Neural crest cell (in vitro differentiated cells): ENCODE data around the gene SERTAD4. TPM values are rescaled to one million over a fixed set of nuclear protein-coding genes. Genes with fewer than 3 reads are reported as not detected.

Source experiments
- DNase-seq: peaks from one replicate; pipeline ENCODE4 v3.0.0; 2021; ENCODE audit warnings: low read depth, mixed read lengths, low spot score
- H3K27ac Mint-ChIP-seq: one replicate; pipeline ENCODE4 v1.8.0; 2021; ENCODE audit warnings: mild to moderate bottlenecking, mixed read lengths; ENCODE audit not compliant: unreplicated experiment
- H3K27me3 Mint-ChIP-seq: 2 replicates; pipeline ENCODE4 v1.8.0; 2021; ENCODE audit warnings: low read depth, mild to moderate bottlenecking, mixed read lengths
- H3K36me3 Mint-ChIP-seq: 2 replicates; pipeline ENCODE4 v1.8.0; 2021; ENCODE audit warnings: low read depth, mild to moderate bottlenecking, mixed read lengths
- H3K4me1 Mint-ChIP-seq: 2 replicates; pipeline ENCODE4 v1.8.0; 2021; ENCODE audit warnings: mixed read lengths
- H3K4me3 Mint-ChIP-seq: one replicate; pipeline ENCODE4 v1.8.0; 2021; ENCODE audit warnings: mild to moderate bottlenecking, mixed read lengths
- H3K9me3 Mint-ChIP-seq: 2 replicates; pipeline ENCODE4 v1.8.0; 2021; ENCODE audit warnings: mixed read lengths
- CTCF ChIP-seq: fragments of 200-600 bp; sonication (generic); conservative IDR thresholded peaks from 2 replicates; pipeline ENCODE4 v1.5.0; 2021; ENCODE audit warnings: antibody characterized with exemption, mild to moderate bottlenecking
- total RNA-seq: library from RNA; stranded (reverse); gene quantifications from 2 replicates; pipeline ENCODE4 v1.2.1, GENCODE V29; 2021

Gene SERTAD4
- total RNA-seq, 1 donor from 2014 or later, result 1.5 TPM

GRCh38 chr1:210291786-210292230 lies 59.2 kb downstream of the SERTAD4 start:
- peaks cover 29% of the 10 kb centered on the region for H3K4me1 Mint-ChIP-seq
- peak overlapping the region; percentile 56 for H3K4me3 Mint-ChIP-seq
- H3K9me3 Mint-ChIP-seq, result no peaks in the 10 kb centered on the region
- peaks cover 28% of the 10 kb centered on the region for H3K27me3 Mint-ChIP-seq
- DNase-seq, result no peak
- H3K36me3 Mint-ChIP-seq, result no peaks in the 10 kb centered on the region
- no peak for TF ChIP-seq CTCF
- H3K27ac Mint-ChIP-seq, result no peak overlapping the region

DNA sequence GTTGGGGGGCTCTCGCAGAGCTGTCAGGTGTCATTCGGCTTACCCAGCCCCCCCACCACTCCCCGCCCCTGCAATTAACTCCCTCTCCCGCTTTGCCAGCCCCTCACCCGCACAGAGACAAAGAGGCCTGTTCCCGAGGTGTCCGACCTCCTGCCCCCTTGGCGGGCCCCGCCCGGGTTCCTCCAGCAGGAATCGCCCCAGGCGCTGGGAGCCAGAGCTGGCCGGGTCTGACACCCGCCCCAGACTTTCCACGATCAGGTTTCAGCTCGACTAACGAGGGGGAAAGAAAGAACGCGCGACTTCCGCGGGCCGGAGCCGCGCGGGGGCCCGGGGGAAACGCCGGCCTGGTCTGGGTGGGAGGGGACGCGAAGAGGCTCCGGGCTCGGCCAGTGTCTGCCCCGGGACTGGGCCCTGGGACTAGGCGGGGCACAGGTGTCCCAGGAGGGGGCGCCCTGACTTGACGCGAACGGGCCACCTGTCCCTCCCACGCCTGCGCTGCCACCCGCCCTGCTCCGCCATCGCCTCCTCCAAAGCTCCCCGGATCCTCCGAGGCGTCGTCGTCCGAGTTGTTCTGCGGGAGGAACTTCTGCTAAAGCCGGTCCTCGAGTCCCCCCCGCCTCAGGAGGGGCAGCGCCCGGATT lies 59.8 kb downstream of the SERTAD4 start:
- no peak for TF ChIP-seq CTCF
- no peaks in the 10 kb centered on the region for H3K9me3 Mint-ChIP-seq
- H3K27me3 Mint-ChIP-seq, result peaks cover 28% of the 10 kb centered on the region
- H3K27ac Mint-ChIP-seq, result peak overlapping the region; percentile 46
- H3K36me3 Mint-ChIP-seq, result no peaks in the 10 kb centered on the region
- H3K4me3 Mint-ChIP-seq, result peak overlapping the region; percentile 79
- peak; percentile 60 for DNase-seq
- H3K4me1 Mint-ChIP-seq, result peaks cover 29% of the 10 kb centered on the region

- Mint-ChIP-seq H3K27ac (peak overlapping the region; percentile 46), H3K36me3 (no peaks in the 10 kb centered on the region), H3K4me3 (peak overlapping the region; percentile 79), H3K4me1 (peaks cover 33% of the 10 kb centered on the region), H3K27me3 (peaks cover 23% of the 10 kb centered on the region), H3K9me3 (no peaks in the 10 kb centered on the region)
- no peak for DNase-seq
- no peak for TF ChIP-seq CTCF
Observed at GRCh38 chr1:210293171-210293607, 60.6 kb downstream of the SERTAD4 start.

DNA sequence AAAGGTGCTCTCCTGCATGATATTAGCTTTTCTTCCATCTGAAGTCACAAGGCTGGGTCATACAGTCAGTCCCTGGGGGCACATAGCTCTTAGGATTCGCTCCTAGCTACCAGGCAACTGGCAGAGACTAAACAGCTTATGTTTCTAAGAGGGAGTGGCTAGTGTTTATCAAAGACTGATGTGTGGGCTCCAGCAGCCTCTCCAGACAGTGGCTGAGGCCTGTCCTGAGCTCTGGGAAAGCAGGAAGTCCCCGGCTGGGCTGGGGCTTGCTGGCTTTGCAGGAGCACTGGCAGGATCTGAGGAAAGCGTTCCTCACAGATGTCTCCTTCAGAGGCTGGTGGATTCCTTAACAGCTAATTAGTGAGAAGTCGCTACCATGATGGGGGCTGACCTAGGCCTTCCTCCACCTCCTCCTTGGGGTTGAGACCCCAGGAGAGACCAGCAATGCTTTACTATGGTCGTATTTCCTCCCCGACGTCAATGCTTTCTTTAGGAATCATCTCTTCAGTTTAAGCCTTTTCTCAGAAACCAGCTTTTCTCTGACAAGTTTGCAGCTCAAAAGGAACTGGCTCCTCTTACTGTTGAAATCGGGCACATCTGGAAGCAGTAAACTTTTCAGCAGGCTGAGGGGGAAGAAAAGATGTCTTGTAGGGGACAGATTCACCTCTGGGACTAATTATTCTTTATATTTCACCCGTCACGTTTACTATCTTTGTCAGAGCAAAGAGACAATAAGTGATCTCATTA lies 62.6 kb downstream of the SERTAD4 start:
- DNase-seq, result peak; percentile 37
- H3K36me3 Mint-ChIP-seq, result no peaks in the 10 kb centered on the region
- peaks cover 25% of the 10 kb centered on the region for H3K27me3 Mint-ChIP-seq
- no peak for TF ChIP-seq CTCF
- H3K9me3 Mint-ChIP-seq, result no peaks in the 10 kb centered on the region
- peak overlapping the region; percentile 4 for H3K27ac Mint-ChIP-seq
- H3K4me1 Mint-ChIP-seq, result peaks cover 49% of the 10 kb centered on the region
- H3K4me3 Mint-ChIP-seq, result peak overlapping the region; percentile 54

Other genes starting within 250 kb of the SERTAD4 start
- 5.5 and 6.9 TPM in 2 replicates for gene HHAT, start 96.1 kb downstream of the SERTAD4 start, total RNA-seq